ENCODE measurements around the gene SYDE2.
"Not testable (repeated sequence)": the region's sequence is repeated elsewhere in the genome, so short reads cannot be mapped to it uniquely, and the experiment has no call there.

The SYDE2 gene

GRCh38 chr1:85200463-85201339 is at the start of gene SYDE2:
Gene SYDE2, minus strand, starts transcription at chr1:85201016. Its CDS starts 20 bp downstream, at chr1:85200996.
- peak in 38 of 56 donors; percentile 3 to 66 (median 34) for DNase-seq

GRCh38 chr1:85249042-85249441 is 48.2 kb upstream of the SYDE2 start:
- DNase-seq: not testable (repeated sequence)

GRCh38 chr1:85245891-85246290 is 45.1 kb upstream of the SYDE2 start:
- DNase-seq: no peak

- DNase-seq: no peak
Observed at GRCh38 chr1:85245456-85245855, 44.6 kb upstream of the SYDE2 start.

GRCh38 chr1:85244271-85245061 is 43.6 kb upstream of the SYDE2 start:
- no peak for DNase-seq

- DNase-seq: no peak
Observed at GRCh38 chr1:85243372-85243771, 42.6 kb upstream of the SYDE2 start.

- no peak for DNase-seq
Observed at GRCh38 chr1:85240643-85241042, 39.8 kb upstream of the SYDE2 start.

- DNase-seq: no peak
Observed at GRCh38 chr1:85240174-85240601, 39.4 kb upstream of the SYDE2 start.

GRCh38 chr1:85237613-85238012 is 36.8 kb upstream of the SYDE2 start:
- DNase-seq: no peak

GRCh38 chr1:85230305-85230977 is 29.6 kb upstream of the SYDE2 start:
- no peak for DNase-seq

GRCh38 chr1:85229574-85230097 is 28.8 kb upstream of the SYDE2 start:
- DNase-seq: no peak

- DNase-seq: no peak
Observed at GRCh38 chr1:85228972-85229371, 28.2 kb upstream of the SYDE2 start.

GRCh38 chr1:85225624-85226380 is 25.0 kb upstream of the SYDE2 start:
- no peak for DNase-seq

- no peak for DNase-seq
Observed at GRCh38 chr1:85224734-85225623, 24.2 kb upstream of the SYDE2 start.

GRCh38 chr1:85224295-85224694 is 23.5 kb upstream of the SYDE2 start:
- no peak for DNase-seq

- no peak for DNase-seq
Observed at GRCh38 chr1:85223334-85223733, 22.5 kb upstream of the SYDE2 start.

- DNase-seq: no peak
Observed at GRCh38 chr1:85220756-85221201, 20.0 kb upstream of the SYDE2 start.

GRCh38 chr1:85219853-85220610 is 19.2 kb upstream of the SYDE2 start:
- no peak for DNase-seq

- DNase-seq: no peak
Observed at GRCh38 chr1:85216697-85217096, 15.9 kb upstream of the SYDE2 start.
